Sciatic nerve (tissue), 2 donors: ENCODE data around the gene CISD1. TPM values are rescaled to one million over a fixed set of nuclear protein-coding genes. Genes with fewer than 3 reads are reported as not detected.

Experiments used
- ATAC-seq: fragments of 200-7000 bp; cut with Tn5 transposase; one replicate; pipeline ENCODE4 v1.9.1; 2020; ENCODE audit warnings: mild to moderate bottlenecking, moderate library complexity
- DNase-seq: peaks from one replicate; pipeline ENCODE4 v3.0.0-alpha.2; 2020; ENCODE audit warnings: low spot score
- intact Hi-C: fragments of 100-400 bp; cut with DNase I; formaldehyde crosslinking; loops from one replicate; pipeline ENCODE4 v1.14.2; 2022
- total RNA-seq: library from RNA; stranded (reverse); fragmentation: NEBNext Ultra II Directional; extraction: Animal tissue kit (Norgen Biotek cat#: 25700); gene quantifications from one replicate; pipeline ENCODE4 v1.2.1, GENCODE V29; 2021
- donor health status: DM: no; HTN: no; CAD: no.
- donor health status: DM: no; HTN: no; CAD: no.

The CISD1 gene
- total RNA-seq, 1 donor from 2014 or later, result 16.1 TPM

DNA sequence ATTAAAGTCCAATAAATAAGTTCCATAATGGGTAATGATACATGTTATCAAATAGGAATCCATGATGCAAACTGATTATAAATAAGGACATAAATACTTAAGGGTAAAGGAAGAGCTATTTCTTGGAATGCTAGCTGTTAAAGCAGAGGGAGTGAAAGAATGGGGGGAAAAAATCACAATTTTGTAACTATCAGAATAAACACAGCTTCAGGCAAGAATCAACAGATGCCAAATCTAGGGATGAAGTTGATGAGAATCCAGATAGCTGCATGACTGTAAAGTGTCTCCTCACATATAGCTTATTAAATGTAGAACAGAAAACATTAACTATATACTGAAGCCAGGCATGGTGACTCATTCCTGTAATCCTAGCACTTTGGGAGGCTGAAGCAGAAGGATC is 6.2 kb upstream of the CISD1 start:
- intact Hi-C loops, result no loop called here
- no peak for ATAC-seq
- DNase-seq, result no peak

DNA sequence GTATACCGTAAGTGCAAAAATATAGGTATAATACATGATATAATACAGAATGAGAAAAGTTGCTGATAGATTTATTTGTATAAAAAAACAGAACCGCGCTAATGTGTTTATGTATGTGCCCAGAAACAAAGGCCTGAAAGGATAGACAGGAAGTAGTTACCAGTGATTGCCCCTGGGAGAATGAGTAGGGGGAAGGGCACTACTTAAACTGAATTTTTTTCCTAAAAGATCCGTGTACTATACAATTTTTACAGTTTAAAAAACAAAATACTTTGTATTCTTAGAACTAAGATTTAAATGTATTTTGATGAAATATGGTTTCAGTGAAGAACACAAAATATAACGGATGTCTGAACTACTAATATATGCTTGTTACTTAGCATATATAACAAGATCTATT is 4.2 kb upstream of the CISD1 start:
- intact Hi-C loops, result no loop called here
- DNase-seq (no peak), ATAC-seq (no peak)

DNA sequence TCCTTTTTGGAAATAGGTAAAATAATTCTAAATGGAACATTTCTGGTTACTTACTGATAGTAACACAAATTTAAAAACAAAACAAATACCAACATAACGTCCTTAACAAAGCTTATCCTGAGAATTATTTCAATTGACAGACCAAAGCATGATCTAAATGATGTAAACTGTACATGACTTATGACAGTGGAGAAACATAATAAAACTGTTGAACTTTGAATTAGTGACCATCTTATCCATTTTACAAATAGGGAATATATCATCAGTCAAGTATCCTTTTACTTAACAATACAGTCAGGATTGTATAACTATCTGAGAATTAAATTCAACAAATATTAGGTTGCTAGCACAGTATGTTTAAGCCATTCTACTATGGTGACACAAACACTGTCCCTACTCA is 3.7 kb upstream of the CISD1 start:
- no peak for ATAC-seq
- intact Hi-C loops, result no loop called here
- no peak for DNase-seq

DNA sequence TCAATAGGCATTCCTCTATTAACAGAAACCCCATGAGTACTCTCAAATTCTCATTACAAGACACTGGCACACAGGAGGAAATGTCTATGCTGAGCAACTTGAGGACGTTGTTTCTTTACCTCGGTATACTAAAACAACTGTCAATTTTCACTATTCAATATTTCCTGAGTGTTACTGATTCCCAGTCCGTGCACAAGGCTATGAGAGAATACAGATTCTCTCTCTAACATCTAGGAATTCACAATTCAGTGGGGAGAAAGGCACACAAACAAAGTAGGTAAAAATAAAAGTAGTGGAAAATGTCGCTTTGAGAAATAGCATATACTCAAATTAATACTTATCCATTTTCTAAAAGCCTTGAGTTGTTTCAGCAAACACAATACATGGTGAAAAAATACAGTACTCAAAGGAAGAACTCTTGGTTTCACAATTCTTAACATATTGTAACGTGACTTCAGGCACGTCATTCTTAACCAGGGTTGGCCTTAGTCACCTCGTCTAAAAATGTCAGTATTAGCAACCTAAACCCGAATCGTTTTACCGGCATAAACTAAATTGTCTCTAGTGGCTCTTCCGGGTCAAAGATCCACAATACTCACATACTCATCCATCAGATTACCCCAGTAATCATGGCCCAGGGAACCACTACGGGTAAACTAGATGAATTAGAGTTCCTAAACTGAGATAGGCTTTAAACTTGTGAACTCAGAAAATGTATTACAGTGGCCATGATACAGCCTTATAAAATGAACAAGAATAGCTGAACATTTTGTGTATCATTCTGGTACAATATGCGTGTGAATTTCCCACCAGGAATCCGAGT is 2.7 kb upstream of the CISD1 start:
- ATAC-seq, result no peak
- no peak for DNase-seq
- intact Hi-C loops, result no loop called here

DNA sequence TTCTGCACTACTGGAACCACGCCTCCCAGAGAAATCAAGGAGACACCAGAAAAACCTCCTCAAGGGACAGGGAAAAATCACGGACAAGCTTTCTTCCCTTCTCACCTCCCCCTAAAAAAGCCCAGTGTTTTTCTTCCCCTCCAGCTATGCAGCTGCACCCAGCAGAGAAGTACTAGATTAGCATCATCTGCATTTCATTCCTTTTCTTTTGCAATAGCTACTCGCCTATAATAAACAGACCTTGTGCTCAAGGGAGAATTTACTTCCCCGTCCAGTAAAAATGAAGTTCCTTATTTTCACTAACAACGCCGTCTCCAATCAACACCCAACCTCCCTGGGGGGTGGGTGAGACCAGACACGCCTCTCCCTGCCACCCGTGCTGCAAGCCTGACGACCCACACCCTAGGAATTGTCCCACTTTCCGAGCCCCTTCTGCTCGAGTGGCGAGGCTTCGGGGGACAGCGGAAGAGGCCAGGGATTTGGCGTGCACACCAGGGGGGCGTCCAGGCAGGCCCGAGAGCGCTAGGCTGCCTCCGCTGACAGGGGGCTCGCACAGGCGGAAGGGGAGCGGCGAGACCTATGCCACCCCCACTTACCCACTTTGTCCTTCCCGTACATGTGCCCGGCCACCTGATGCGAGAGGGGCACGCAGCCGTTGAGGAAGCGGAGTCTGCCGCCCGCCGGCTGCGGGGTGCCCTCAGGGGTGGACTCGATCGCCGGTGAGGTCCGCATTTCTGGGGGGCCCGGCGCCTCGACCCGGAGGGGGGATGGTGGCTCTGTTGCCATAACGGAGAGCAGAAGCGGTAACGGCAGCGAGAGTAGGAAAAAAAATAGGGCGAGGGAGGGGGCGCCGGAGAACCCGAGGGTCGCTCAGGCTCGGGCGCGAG is 1.9 kb upstream of the CISD1 start:
- peak; percentile 38 for ATAC-seq
- peak; percentile 70 for DNase-seq
- intact Hi-C loops, result no loop called here

DNA sequence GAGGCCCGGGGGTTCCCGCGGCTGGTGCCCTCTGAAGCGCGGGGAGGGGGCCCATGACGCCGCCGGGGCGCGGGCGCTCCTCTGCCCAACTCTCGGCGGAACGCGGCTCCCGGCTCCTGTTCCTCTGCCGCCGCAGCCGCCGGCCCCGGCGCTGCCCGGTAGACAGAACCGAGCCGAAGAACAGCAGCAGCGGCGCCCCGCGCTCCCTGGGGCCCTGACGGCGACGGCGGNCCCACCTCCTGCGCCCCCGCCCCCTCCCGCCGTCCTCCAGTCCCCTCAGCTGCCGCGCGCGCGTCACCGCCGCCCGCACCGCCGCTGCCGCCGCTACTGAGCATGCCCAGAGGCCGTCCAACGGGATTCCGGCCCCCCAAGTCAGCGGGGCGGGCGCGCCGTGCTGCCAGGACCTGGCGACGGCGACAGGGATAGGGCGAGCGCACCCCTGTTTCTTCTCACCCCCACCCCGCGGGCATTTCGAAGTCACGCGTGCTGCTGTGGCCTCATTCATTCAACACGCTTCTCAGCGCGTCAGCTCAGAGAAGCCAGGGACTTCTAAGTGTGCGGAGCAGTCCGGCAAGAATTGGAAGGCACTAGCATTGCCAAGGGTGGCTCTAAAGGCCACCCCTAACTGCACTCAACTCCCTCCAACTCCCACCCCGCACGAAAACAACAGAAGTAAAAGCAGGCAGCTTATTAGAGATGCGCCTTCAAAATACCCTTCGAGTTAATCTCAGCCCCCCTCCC is 1.1 kb upstream of the CISD1 start, which contains the start of gene IPMK:
Gene IPMK (minus strand): TSS at position 182 of the 741 bp plus-strand sequence. CDS start 283 bp downstream, outside the sequence.
- intact Hi-C loops, result no loop called here
- ATAC-seq (peak; percentile 85), DNase-seq (peak; percentile 96)

DNA sequence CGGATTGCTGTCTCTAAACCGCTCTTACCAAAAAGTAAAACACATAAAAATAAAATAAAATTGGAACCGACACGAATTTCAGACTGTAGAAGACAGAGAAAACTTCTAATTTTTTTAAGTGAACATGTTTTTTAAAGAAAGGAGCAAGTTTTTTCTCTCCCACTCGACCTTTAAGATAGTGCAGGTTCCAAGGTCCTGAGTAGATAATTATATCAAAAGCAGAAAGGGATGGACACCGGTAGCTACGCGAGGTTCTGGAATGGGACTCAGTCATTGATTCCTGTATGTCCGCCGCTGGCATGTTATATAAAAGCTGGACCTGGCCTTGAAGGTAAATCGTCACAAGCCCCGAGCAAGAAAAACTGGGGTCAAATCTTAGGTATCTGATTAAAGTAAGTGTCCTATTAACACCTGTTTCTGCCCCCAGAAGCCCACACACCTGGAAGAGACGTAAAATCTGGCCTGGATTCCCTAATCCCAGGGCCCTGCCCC is 462 bp upstream of the CISD1 start:
- DNase-seq (no peak), ATAC-seq (peak; percentile 0)
- intact Hi-C loops, result no loop called here

DNA sequence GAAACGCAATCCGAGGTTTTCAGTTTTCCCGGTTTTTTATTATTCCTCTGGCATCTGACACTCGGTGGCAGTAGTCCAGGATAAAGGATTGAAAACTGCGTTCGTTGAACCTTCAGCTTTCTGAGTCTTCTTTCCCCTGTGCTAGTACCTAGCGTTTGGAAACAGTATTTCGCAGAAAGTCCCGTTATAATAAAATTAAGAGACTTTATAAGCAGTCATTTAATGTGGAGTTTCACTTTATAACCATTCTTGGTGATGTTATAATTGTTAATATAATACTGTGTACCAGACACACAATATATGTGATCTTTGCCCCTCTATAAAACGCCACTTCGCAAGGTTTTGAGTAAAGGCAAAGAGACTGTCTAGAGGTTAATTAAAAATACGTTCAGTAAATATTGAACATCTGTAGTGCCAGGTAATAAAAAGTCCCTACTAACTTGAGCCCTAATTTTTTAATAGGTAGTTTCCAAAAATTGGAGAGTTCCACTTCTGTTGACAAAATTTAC is 874 bp downstream of the CISD1 start:
- intact Hi-C loops, result no loop called here
- ATAC-seq (no peak), DNase-seq (no peak)

DNA sequence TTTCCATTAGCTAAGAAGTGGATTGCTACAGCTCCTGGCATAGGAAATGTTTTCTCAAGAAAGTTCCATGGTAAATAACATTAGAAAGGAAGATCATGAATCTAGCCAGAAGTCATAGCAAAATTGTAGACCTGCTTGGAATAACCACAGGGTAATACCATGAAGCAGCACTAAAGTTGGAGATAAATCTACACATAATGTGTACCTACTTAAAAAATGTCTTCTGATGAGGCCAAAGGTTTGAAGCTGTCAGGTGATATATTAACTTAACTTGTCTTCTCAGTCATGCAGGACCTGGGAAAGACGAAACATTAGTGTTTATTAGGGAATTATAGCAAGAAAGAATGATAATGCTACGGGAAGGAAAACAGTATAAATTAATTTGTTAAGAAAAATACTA is 6.3 kb downstream of the CISD1 start:
- intact Hi-C loops, result no loop called here
- ATAC-seq (no peak), DNase-seq (no peak)

DNA sequence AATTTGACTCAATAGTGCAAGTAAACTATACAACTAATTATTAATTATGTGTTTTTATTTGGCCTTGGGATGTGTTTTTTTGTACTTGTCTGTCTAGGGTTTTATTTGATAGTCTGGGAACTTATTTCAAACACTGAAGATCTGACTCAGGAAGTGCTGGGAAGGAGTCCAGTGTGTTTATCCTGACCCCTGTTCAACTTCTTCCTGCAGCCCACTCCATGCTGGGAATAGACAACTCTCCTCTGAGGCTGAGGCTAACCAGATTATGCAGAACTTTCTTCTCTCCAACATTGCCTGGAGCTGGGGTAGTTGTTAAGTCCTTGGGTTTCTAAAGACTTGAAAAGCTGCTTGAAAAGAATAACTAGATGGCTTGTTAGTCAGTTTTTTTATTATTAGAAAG is 6.9 kb downstream of the CISD1 start:
- intact Hi-C loops, result no loop called here
- ATAC-seq, result no peak
- DNase-seq, result no peak

DNA sequence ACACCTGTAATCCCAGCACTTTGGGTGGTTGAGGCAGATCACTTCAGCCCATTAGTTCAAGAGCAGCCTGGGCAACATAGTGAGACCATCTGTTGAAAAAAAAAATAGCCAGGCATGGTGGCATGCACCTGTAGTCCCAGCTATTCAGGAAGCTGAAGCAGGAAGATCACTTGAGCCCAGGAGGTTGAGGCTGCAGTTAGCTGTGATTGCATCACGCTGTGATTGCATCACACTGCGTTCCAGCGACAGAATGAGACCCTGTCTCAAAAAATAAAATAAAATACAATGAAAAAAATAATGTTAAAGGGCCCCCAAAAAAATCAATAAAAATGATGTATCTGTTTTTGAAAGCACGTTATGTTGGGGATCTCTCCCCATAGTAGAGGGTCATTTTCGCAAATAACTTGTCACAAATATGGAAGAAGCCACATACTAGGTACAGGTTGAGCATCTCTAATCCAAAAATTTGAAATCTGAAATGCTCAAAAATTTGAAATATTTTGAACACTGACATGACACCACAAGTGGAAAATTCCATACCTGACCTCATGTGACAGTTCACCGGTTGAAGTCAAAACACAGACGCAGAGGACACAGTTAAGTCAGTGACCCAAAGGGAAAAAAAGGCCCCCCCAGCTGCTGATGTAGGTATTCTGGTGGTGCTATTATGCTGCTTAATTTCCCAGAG is 9.5 kb downstream of the CISD1 start:
- no peak for ATAC-seq
- intact Hi-C loops, result no loop called here
- no peak for DNase-seq

DNA sequence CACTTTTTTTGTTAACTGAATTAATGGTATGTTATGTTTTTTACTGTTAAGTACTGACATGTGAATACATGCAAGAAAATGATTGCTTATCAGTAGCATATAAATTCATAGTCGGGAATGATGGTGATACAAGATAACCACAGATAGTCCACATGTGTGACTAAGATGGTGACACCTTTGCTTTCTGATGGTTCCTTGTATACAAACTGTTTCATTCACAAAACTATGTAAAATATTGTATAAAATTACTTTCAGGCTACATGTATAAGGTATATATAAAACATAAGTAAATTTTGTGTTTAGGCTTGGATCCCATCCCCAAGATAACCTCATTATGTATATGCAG is 10.0 kb downstream of the CISD1 start:
- ATAC-seq (no peak), DNase-seq (no peak)
- intact Hi-C loops, result no loop called here

DNA sequence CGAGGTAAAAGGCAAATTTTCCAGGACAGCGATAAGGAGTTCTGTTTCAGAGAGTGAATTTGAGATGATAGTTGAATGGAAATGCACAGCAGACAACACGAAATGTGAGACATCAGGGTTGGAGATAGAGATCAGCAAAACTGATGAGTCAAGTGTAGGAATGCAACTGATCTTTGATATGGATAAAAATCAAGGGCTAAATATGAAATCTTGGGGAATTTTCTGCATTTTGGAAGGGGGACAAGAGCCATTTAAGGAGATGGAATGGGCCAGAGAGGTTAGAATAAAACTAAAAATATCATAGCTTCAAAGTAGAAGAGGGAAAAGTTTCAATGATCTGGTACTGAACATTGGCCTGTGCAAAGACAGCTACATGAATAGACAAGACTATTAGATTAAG is 11.5 kb downstream of the CISD1 start:
- no peak for ATAC-seq

DNA sequence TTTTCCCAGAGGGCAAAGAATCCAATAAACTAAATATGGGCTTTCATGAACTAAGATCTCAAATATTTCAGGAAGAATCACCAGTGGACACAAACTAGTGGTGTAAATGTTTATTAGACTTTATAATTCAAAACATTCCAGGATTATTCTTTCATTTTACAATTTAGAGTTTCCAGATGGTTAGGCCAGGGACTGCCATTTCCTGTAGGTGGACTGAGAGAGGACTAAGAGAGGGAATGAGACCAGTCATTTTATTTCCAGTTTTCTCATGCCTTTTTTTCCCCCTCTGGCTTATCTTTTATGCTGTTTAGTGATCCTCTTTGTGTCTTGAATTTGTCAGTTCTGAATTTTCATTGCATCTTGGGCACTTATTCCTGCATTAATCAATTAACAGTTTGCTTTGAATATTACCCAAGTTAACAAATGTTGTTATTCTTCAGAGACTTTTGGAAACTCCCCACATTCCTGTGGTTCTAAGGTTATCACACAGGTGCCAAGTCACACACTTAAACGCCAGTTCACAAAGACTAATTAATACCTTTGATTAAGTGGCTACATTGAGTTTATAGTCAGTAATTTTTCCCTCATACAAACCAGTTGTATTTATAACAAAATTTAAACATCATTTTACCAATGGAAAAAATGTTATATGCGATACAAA is 12.3 kb downstream of the CISD1 start:
- intact Hi-C loops, result no loop called here
- DNase-seq (no peak), ATAC-seq (no peak)

More for the DNA sequence above, 11.5 kb downstream of the CISD1 start:
- intact Hi-C loops, result no loop called here
- DNase-seq, result no peak

DNA sequence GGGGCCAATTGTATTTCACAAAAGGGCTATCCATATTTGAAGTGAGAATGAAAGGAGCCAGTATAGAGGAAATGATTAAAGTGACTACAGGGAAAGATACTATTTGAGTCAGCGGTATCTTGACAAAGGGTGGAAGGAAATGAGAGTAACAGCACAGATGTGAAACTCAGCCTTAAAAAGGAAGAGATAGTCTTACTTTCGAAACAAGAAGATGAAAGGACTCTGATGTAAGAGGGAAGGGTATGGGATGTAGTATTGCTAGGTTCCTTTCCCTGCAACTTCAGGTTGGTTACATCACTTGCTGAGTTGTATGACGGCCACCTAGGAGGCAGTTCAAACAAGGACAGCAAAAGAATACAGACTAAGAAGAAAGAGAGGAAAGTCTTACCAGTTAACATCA is 13.7 kb downstream of the CISD1 start:
- intact Hi-C loops, result no loop called here
- DNase-seq (no peak), ATAC-seq (peak; percentile 44)

DNA sequence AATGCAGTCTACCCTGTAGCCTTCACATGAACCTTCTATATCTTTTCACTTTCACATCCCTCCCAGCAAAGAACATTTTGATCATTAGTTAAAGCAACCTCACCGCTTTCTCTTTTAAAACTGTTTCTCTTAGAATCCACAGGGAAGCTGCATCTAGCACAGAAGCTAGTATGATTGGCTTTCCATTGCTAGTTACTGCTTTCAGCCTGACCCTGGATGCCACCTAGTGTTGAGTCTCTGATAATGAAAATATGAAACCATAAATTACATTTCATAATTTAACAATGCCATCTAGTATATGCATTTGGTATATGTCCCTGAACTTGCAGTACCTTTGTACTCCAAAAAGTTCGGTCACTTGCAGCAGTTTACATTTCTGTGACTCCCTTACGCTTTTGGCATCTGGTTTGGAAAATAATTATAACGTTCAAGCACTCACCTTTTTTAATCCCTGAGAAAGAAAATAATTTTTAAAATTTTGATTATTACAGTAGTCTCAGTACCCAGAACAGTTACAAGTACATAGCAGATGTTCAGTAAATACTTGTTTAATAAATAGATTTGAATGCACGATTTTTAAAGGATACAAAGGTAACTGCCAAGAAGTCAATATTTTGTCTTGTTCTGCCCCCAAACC is 22.7 kb downstream of the CISD1 start:
- ATAC-seq (peak; percentile 79), DNase-seq (no peak)
- intact Hi-C loops, result loop anchor here (5.0 kb wide), 1 partner anchor 114 kb away; no protein-coding TSS in a partner anchor

DNA sequence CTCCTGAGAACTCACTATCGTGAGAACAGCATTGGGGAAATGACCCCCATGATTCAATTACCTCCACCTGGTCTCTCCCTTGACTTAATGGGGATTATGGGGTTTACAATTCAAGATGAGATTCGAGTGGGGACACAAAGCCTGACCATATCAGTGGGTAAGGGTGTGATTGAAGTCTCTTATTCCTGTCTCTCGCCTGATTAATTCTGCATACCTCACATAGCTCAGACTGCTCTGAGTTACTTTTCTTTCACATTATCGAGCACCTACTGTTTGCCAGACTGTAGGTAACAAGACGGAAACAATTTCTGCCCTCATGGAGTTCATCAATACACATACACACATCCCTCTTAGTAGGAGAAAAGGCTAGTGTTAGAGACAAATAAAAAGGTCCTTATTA is 25.0 kb downstream of the CISD1 start:
- intact Hi-C loops, result loop anchor here (5.0 kb wide), 1 partner anchor 117 kb away; no protein-coding TSS in a partner anchor
- DNase-seq, result no peak
- no peak for ATAC-seq

DNA sequence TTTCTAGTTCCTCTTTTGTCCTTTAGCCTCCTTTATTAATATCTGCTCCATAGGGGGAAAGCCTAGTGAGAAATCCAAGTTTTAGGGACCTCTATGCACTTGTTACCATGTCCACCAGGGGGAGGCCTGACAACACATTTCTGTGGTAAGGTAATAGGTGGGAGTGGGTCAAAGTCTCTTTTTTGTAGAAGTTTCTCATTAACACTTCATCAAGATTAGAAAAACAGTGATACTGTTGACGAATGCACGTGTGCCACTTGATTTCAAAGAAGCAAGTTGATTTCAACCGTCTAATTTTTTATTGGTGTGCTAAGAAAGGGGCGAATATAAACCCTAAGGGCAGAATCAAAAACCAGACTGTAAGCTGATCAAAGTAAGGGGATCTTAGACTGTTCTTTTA is 30.6 kb downstream of the CISD1 start:
- intact Hi-C loops, result no loop called here
- DNase-seq (peak; percentile 74), ATAC-seq (peak; percentile 66)
